ENCODE measurements around the gene DUSP1.

The DUSP1 gene

DNA sequence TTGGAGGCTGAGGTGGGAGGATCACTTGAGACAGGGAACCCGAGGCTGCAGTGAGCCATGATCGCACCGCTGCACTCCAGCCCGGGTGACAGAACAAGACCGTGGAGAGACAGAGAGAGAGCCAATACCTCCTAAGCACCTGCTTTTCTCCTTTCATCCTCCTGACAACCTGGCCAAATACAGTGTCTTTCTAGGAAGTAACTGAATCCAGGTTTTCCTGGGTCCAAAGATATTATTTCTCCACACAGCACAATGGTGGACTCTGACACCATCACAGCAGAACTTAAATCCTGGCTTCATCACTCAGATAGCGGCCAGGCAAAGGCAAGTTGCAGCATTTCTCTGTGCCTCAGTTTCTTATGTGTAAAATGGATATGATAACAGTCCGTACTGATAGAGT lies 21.9 kb downstream of the DUSP1 start:
- DNase-seq (ENCODE audit: low read depth) = no peak
- TF ChIP-seq POLR2A (IDR thresholded peaks at IDR 0.05; ENCODE audit: extremely low read depth, insufficient read length) = no peak
- TF ChIP-seq, protein P1, sequence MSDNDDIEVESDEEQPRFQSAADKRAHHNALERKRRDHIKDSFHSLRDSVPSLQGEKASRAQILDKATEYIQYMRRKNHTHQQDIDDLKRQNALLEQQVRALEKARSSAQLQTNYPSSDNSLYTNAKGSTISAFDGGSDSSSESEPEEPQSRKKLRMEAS (IDR thresholded peaks at IDR 0.05; ENCODE audit: low read depth, low read length) = no peak
- TF ChIP-seq, protein P2, sequence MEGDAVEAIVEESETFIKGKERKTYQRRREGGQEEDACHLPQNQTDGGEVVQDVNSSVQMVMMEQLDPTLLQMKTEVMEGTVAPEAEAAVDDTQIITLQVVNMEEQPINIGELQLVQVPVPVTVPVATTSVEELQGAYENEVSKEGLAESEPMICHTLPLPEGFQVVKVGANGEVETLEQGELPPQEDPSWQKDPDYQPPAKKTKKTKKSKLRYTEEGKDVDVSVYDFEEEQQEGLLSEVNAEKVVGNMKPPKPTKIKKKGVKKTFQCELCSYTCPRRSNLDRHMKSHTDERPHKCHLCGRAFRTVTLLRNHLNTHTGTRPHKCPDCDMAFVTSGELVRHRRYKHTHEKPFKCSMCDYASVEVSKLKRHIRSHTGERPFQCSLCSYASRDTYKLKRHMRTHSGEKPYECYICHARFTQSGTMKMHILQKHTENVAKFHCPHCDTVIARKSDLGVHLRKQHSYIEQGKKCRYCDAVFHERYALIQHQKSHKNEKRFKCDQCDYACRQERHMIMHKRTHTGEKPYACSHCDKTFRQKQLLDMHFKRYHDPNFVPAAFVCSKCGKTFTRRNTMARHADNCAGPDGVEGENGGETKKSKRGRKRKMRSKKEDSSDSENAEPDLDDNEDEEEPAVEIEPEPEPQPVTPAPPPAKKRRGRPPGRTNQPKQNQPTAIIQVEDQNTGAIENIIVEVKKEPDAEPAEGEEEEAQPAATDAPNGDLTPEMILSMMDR (IDR thresholded peaks at IDR 0.05; ENCODE audit: low read depth, low read length) = no peak
- TF ChIP-seq MYC (IDR thresholded peaks at IDR 0.05; ENCODE audit: low read depth, low read length) = no peak
- H3K4me3 ChIP-seq (ENCODE audit: low read depth, low read length) = no peak overlapping the region

DNA sequence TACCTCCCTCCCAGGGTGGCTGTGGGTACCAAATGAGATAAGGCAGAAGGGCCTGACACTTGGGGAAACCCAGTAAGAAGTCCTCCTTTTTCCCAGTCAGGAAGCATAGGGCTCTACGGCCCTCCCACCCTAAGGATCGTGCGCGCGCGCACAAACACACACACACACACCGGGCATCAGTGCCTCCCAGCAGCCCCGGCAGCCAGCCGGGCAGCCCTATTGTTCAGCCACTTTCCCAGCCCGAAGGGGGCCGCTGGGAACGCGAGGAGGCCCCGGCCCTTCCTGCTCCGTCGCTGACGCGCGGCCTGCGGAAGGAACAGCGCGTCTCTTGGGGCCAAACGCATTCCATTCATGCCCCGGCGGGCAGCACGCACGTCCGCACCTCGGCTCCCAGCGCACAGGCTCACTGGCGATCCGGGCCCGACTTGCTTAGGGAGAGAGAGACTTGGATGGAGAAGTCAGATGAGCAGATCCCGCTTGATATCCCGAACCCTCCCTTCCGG lies 22.6 kb downstream of the DUSP1 start:
- DNase-seq (ENCODE audit: low read depth) = no peak
- TF ChIP-seq, protein P1 (IDR thresholded peaks at IDR 0.05; ENCODE audit: low read depth, low read length) = no peak
- TF ChIP-seq, protein P2 (IDR thresholded peaks at IDR 0.05; ENCODE audit: low read depth, low read length) = no peak
- no peak for TF ChIP-seq POLR2A (IDR thresholded peaks at IDR 0.05; ENCODE audit: extremely low read depth, insufficient read length)
- TF ChIP-seq MYC (IDR thresholded peaks at IDR 0.05; ENCODE audit: low read depth, low read length) = no peak
- no peak overlapping the region for H3K4me3 ChIP-seq (ENCODE audit: low read depth, low read length)

DNA sequence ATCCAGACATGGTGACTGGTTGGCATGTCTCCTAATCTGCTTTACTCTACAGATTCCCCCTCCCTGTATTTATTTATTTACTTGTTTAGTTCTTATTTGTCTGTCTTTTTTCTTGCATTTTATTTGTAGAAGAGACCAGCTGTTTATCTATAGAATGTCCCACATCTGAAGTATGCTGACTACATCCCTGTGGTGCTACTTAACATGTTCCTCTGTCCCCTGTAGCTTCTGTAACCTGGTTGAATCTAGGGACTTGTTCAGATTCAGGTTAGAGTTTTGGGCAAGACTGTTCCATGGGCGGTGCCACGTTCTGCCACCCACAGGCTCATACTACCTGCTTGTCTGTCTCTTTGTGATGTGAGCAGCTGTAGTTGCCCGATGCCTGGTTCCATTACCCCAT lies 23.5 kb downstream of the DUSP1 start:
- no peak for DNase-seq (ENCODE audit: low read depth)
- TF ChIP-seq MYC (IDR thresholded peaks at IDR 0.05; ENCODE audit: low read depth, low read length) = no peak
- TF ChIP-seq, protein P1 (IDR thresholded peaks at IDR 0.05; ENCODE audit: low read depth, low read length) = no peak
- TF ChIP-seq, protein P2 (IDR thresholded peaks at IDR 0.05; ENCODE audit: low read depth, low read length) = no peak
- TF ChIP-seq POLR2A (IDR thresholded peaks at IDR 0.05; ENCODE audit: extremely low read depth, insufficient read length) = no peak
- H3K4me3 ChIP-seq (ENCODE audit: low read depth, low read length) = no peak overlapping the region

DNA sequence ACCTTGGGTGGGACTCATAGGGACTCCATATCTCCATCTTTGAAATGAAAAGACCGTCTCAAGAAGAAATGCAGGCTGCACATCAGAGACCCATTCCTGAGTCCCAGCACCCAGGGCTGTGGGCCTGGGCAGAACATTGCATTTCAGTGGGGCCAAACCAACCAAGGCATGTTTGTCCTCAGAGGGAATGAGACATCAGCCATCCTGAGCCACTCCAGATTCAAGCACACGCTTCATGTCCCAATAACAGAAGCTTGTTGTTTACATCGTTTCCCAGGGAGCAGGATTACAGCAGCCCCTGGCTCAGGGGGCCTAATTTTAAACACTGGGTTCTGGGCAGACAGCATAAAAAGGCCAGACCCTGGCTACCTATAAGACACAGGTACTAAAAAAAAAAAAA lies 24.3 kb downstream of the DUSP1 start:
- DNase-seq (ENCODE audit: low read depth) = no peak
- H3K4me3 ChIP-seq (ENCODE audit: low read depth, low read length) = no peak overlapping the region
- TF ChIP-seq MYC (IDR thresholded peaks at IDR 0.05; ENCODE audit: low read depth, low read length) = no peak
- no peak for TF ChIP-seq POLR2A (IDR thresholded peaks at IDR 0.05; ENCODE audit: extremely low read depth, insufficient read length)
- TF ChIP-seq, protein P2 (IDR thresholded peaks at IDR 0.05; ENCODE audit: low read depth, low read length) = no peak
- TF ChIP-seq, protein P1 (IDR thresholded peaks at IDR 0.05; ENCODE audit: low read depth, low read length) = no peak

DNA sequence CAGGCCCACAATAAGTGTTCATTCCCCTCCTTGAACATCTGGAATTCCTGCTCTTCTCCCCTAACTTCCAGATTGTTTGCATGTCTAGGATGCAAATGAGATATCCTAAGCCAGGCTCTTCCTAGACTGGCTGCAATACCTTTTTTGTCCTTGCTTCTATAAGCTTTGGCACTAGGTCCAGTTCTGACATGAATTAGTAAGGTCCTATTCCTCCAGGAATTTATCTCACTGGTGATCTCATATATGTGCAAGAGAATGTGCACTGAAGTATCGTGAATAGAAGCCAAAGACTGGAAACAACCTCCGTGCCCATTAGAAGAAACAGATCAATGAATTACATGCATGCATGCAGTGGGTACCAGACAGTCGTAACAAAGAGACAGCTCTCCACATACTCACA lies 25.2 kb downstream of the DUSP1 start:
- TF ChIP-seq POLR2A (IDR thresholded peaks at IDR 0.05; ENCODE audit: extremely low read depth, insufficient read length) = no peak
- no peak for TF ChIP-seq MYC (IDR thresholded peaks at IDR 0.05; ENCODE audit: low read depth, low read length)
- TF ChIP-seq, protein P1 (IDR thresholded peaks at IDR 0.05; ENCODE audit: low read depth, low read length) = no peak
- no peak for DNase-seq (ENCODE audit: low read depth)
- H3K4me3 ChIP-seq (ENCODE audit: low read depth, low read length) = no peak overlapping the region

DNA sequence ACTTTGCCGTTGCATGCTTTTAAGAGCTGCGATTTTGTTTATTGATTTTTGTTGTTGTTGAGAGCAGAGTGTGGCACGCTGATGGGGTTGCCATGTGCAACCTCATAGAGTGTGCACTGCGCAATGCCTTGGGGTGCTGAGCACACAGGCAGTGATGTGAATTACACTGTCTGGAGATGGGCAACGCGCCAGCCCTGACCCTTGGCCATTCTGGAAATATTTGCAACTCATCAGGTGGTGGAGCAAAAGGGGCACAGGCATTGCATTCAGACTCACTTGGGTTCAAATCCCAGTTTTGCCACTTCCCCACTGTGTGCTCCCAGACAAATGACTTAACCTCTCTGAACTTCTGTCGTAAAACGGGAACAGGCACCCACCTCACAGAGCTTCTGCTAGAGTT lies 25.6 kb downstream of the DUSP1 start:
- no peak for DNase-seq (ENCODE audit: low read depth)
- TF ChIP-seq, protein P1 (IDR thresholded peaks at IDR 0.05; ENCODE audit: low read depth, low read length) = no peak
- TF ChIP-seq, protein P2 (IDR thresholded peaks at IDR 0.05; ENCODE audit: low read depth, low read length) = no peak
- TF ChIP-seq MYC (IDR thresholded peaks at IDR 0.05; ENCODE audit: low read depth, low read length) (no peak), POLR2A (IDR thresholded peaks at IDR 0.05; ENCODE audit: extremely low read depth, insufficient read length) (no peak)
- H3K4me3 ChIP-seq (ENCODE audit: low read depth, low read length) = no peak overlapping the region

All from NB4 (cell line).